Hepatocyte (in vitro differentiated cells): ENCODE measurements around the gene GIMAP4. TPM values are rescaled to one million over a fixed set of nuclear protein-coding genes. Genes with fewer than 3 reads are reported as not detected.

Source experiments
- DNase-seq: peaks from one replicate; pipeline ENCODE4 v3.0.0-alpha.2; 2016; ENCODE audit warnings: low spot score
- H2AFZ ChIP-seq: fragments of 200-600 bp; sonication (generic); 2 replicates; pipeline ENCODE4 v1.6.0; 2016; ENCODE audit warnings: antibody characterized with exemption, mild to moderate bottlenecking
- H3K27ac ChIP-seq: fragments of 200-600 bp; sonication (generic); 2 replicates; pipeline ENCODE4 v1.5.1; 2016; ENCODE audit warnings: mild to moderate bottlenecking
- H3K27me3 ChIP-seq: fragments of 200-600 bp; sonication (generic); 2 replicates; pipeline ENCODE4 v1.6.1; 2016
- H3K36me3 ChIP-seq: fragments of 200-600 bp; sonication (generic); replicated peaks from 2 replicates; pipeline ENCODE4 v1.5.1; 2016; ENCODE audit warnings: low read depth; ENCODE audit not compliant: insufficient read depth
- H3K4me1 ChIP-seq: fragments of 200-600 bp; sonication (generic); 2 replicates; pipeline ENCODE4 v1.5.1; 2016; ENCODE audit warnings: mild to moderate bottlenecking, moderate library complexity; ENCODE audit not compliant: insufficient read depth
- H3K4me2 ChIP-seq: fragments of 200-600 bp; sonication (generic); 2 replicates; pipeline ENCODE4 v1.6.0; 2016
- H3K4me3 ChIP-seq: fragments of 200-600 bp; sonication (generic); 2 replicates; pipeline ENCODE4 v1.5.1; 2016; ENCODE audit warnings: mild to moderate bottlenecking
- H3K79me2 ChIP-seq: fragments of 200-600 bp; sonication (generic); 2 replicates; pipeline ENCODE4 v1.6.0; 2017; ENCODE audit warnings: mild to moderate bottlenecking
- H3K9me2 ChIP-seq: fragments of 200-600 bp; sonication (generic); replicated peaks from 2 replicates; pipeline ENCODE4 v1.6.0; 2017; ENCODE audit warnings: mild to moderate bottlenecking; ENCODE audit not compliant: insufficient read depth
- H3K9me3 ChIP-seq: fragments of 200-600 bp; sonication (generic); 2 replicates; pipeline ENCODE4 v1.5.1; 2016; ENCODE audit warnings: low read depth, mild to moderate bottlenecking
- H4K20me1 ChIP-seq: fragments of 200-600 bp; sonication (generic); 2 replicates; pipeline ENCODE4 v1.6.0; 2016; ENCODE audit warnings: mild to moderate bottlenecking; ENCODE audit not compliant: insufficient read depth, poor library complexity, severe bottlenecking
- EZH2 ChIP-seq: fragments of 200-600 bp; sonication (generic); IDR thresholded peaks from 2 replicates; pipeline ENCODE4 v1.6.1; 2016; ENCODE audit warnings: antibody characterized with exemption, mild to moderate bottlenecking, borderline replicate concordance
- EZH2phosphoT487 ChIP-seq: fragments of 200-600 bp; sonication (generic); IDR thresholded peaks from one replicate; pipeline ENCODE4 v1.6.1; 2018; ENCODE audit warnings: antibody characterized with exemption, mild to moderate bottlenecking, low read depth, moderate library complexity; ENCODE audit not compliant: unreplicated experiment, severe bottlenecking
- WGBS: methylation state at CpG from one replicate; pipeline ENCODE4 v1.1.6; 2016; ENCODE audit warnings: low lambda C conversion rate; ENCODE audit errors: missing lambda C conversion rate; 5-methylcytosine and 5-hydroxymethylcytosine counted together
- polyA plus RNA-seq: library from polyadenylated mRNA; unstranded; fragments of >200 nt; fragmentation: Nextera tagmentation; extraction: Ambion mirVana; gene quantifications from 2 replicates; pipeline ENCODE4 v1.2.1, GENCODE V29; 2016
- total RNA-seq: library from RNA; depleted of rRNA; stranded (reverse); fragments of >200 nt; gene quantifications from 2 replicates; pipeline ENCODE4 v1.2.3, GENCODE V29; 2014
- TF ChIP-seq, protein P1 (sequence below): fragments of 200-600 bp; sonication (generic); IDR thresholded peaks from 2 replicates; pipeline ENCODE4 v1.5.1; 2016; ENCODE audit warnings: antibody characterized with exemption, mild to moderate bottlenecking; ENCODE audit not compliant: poor library complexity

GIMAP4 gene
- total and polyA plus RNA-seq, 2 experiments from 2014 or later: 0.63 TPM; not detected in 1

DNA sequence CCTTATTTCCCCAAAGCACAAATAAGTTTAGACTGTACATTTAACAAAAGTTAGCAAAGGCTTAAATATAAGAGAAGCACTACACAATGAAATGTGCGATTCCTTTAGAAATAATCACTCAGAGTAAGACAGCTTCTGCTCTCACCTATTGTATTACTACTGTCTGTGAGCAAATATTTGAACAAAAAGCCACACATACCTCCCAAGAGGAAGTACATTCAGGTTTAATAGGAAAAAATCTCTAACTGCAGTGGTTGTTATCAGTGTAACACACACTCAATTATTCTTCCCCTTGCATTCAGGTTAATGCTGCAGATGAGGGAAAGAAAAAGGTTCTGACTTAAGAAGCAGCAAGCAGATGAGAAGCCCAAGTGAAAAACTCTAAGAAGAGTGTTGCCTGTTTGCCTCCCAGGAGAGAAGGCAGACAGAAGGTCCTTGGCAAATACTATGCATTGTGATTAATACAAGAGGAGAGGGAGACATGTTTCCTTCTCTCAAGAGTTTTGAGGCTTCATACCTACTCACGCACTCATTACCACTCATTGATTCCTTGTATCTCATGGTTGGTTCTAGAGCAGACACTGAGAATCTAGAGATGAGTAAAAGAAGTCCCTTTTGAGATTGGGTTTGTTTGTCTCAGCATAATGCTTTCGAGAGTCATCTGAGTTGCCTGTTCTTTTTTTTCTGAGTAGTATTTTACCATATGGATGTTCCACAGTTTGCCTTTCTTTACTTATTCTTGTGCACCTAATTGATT lies 13.6 kb downstream of the GIMAP4 start:
- Histone ChIP-seq H3K9me2 (no peaks in the 10 kb centered on the region), H4K20me1 (no peaks in the 10 kb centered on the region), H3K27me3 (no peaks in the 10 kb centered on the region), H3K4me3 (no peak overlapping the region), H3K79me2 (no peaks in the 10 kb centered on the region), H3K9me3 (no peaks in the 10 kb centered on the region), H2AFZ (no peak overlapping the region), H3K36me3 (no peaks in the 10 kb centered on the region), H3K27ac (no peak overlapping the region), H3K4me2 (no peak overlapping the region), H3K4me1 (no peaks in the 10 kb centered on the region)
- WGBS: 89% methylated on average over 3 of the region's 3 CpGs
- no peak for TF ChIP-seq EZH2
- TF ChIP-seq, protein P1, sequence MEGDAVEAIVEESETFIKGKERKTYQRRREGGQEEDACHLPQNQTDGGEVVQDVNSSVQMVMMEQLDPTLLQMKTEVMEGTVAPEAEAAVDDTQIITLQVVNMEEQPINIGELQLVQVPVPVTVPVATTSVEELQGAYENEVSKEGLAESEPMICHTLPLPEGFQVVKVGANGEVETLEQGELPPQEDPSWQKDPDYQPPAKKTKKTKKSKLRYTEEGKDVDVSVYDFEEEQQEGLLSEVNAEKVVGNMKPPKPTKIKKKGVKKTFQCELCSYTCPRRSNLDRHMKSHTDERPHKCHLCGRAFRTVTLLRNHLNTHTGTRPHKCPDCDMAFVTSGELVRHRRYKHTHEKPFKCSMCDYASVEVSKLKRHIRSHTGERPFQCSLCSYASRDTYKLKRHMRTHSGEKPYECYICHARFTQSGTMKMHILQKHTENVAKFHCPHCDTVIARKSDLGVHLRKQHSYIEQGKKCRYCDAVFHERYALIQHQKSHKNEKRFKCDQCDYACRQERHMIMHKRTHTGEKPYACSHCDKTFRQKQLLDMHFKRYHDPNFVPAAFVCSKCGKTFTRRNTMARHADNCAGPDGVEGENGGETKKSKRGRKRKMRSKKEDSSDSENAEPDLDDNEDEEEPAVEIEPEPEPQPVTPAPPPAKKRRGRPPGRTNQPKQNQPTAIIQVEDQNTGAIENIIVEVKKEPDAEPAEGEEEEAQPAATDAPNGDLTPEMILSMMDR: no peak
- no peak for TF ChIP-seq EZH2phosphoT487
- DNase-seq: no peak

DNA sequence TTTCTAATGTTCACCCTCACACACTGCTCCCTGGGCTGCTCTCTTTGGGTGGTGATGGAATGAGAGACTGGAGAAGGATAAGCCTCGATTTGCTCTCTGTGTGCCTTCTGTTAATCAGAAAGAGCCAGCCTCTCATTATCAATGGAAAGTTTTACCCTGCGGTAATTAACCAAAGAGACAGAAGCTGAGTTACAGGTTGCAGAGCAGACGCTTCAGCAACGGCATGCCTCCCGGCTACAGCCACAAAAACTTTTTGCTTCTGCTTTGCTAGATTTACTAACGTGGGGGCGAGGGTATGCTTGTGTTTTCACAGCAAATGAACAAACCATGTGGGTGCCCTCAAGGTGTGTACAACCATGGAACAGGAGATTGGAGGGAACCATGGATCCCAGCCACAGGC lies 18.0 kb downstream of the GIMAP4 start:
- H3K4me2 ChIP-seq: no peak overlapping the region
- TF ChIP-seq, protein P1: no peak
- TF ChIP-seq EZH2phosphoT487 (no peak), EZH2 (no peak)
- H3K27me3 ChIP-seq: no peaks in the 10 kb centered on the region
- H3K9me3 ChIP-seq: no peaks in the 10 kb centered on the region
- no peaks in the 10 kb centered on the region for H3K79me2 ChIP-seq
- no peak overlapping the region for H3K4me3 ChIP-seq
- H3K4me1 ChIP-seq: no peaks in the 10 kb centered on the region
- no peaks in the 10 kb centered on the region for H3K36me3 ChIP-seq
- no peaks in the 10 kb centered on the region for H3K9me2 ChIP-seq
- H2AFZ ChIP-seq: no peak overlapping the region
- no peak for DNase-seq
- WGBS: 80% methylated on average over 7 of the region's 7 CpGs
- H3K27ac ChIP-seq: no peak overlapping the region
- H4K20me1 ChIP-seq: no peaks in the 10 kb centered on the region

DNA sequence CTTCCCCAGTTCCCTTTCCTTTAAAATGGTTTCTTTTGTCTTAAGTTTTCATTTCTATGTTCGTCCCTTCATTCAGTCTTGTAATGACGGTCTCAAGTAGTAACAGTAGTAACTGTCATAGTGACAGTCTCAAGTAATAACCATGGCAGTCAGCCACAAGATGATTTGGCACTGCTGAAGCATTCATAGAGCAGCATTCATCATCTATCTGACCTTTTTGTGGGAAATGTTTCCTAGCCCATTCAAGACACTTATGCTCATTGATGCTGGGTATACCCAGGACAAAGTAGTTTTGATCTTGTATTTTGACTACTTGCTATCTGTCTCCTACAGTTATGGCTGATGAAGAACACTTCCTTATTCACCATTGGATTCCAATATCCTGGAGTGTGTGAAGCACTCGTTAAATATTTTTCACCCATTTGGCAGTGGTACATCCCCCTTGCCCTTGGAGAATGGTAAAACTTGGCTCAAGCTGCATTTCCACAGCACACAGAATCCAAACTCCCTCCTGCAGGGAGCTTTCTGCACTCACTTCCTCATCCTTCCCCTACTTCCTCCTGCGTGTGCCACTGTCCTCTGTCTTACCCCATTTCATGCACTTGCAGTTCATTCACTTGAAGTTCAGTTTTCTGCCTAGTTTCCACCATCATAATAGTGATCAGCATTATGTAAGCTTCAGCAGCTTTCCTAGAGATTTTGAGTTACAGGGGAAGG lies 19.0 kb downstream of the GIMAP4 start:
- TF ChIP-seq, protein P1: no peak
- TF ChIP-seq EZH2: no peak
- TF ChIP-seq EZH2phosphoT487: no peak
- Histone ChIP-seq H2AFZ (no peak overlapping the region), H3K27me3 (no peaks in the 10 kb centered on the region), H3K9me3 (no peaks in the 10 kb centered on the region), H3K36me3 (no peaks in the 10 kb centered on the region), H3K27ac (no peak overlapping the region), H3K4me2 (no peak overlapping the region), H3K79me2 (no peaks in the 10 kb centered on the region), H4K20me1 (no peaks in the 10 kb centered on the region), H3K4me3 (no peak overlapping the region), H3K9me2 (no peaks in the 10 kb centered on the region), H3K4me1 (no peaks in the 10 kb centered on the region)
- DNase-seq: no peak
- 68% methylated on average over 4 of the region's 4 CpGs for WGBS
